ENCODE data around the gene RAB40C.
"Not testable (repeated sequence)": the region's sequence is repeated elsewhere in the genome, so short reads cannot be mapped to it uniquely, and the experiment has no call there.

The RAB40C gene

DNA sequence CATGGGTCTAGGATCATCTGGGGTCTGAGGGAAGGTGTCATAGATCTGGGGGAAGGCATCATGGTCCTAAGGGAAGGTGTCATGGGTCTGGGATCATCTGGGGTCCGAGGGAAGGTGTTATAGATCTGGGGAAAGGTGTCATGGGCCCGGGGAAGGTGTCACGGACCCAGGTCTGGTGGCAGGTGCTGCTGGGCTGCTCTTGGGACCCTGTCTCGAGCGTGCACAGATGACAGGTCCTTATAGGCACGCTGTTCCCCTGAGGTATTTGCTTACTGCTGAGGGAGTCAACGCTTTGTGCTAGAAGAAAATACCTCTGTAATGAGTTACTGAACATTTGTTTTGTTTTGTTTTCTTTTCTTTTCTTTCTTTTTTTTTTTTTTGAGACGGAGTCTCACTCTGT, 1.4 kb downstream of the RAB40C start:
- no peak for DNase-seq

DNA sequence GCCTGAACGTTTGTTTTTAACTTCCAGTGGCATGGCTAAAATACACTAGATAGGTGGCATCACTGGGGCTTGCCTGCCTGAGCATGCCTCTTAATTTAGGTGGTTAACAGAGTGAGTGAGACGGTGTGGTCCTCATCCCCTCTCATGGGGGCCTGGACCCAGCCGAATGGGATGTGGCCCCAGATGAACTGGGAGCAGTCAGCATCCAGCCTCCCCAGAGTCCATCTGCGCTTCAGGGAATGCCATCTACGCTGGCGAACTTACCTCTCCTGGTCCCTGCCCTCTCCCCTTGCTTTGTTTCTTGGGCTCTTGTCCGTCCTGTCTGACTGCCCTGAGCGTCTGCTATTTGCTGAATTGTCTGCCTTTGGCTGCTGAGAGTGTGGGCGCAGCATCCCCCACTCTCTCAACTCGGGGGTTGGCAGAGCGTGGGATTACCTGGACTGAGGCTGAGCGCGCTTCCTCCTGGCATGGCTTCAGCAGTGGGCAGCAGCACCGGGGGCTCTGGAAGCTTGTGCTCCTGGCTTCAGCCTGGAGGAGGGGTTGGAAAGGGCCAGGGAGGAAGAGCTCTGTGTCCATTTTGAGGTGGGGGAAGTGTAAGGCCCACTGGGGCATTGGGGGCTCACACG, 2.1 kb downstream of the RAB40C start:
- DNase-seq: no peak

DNA sequence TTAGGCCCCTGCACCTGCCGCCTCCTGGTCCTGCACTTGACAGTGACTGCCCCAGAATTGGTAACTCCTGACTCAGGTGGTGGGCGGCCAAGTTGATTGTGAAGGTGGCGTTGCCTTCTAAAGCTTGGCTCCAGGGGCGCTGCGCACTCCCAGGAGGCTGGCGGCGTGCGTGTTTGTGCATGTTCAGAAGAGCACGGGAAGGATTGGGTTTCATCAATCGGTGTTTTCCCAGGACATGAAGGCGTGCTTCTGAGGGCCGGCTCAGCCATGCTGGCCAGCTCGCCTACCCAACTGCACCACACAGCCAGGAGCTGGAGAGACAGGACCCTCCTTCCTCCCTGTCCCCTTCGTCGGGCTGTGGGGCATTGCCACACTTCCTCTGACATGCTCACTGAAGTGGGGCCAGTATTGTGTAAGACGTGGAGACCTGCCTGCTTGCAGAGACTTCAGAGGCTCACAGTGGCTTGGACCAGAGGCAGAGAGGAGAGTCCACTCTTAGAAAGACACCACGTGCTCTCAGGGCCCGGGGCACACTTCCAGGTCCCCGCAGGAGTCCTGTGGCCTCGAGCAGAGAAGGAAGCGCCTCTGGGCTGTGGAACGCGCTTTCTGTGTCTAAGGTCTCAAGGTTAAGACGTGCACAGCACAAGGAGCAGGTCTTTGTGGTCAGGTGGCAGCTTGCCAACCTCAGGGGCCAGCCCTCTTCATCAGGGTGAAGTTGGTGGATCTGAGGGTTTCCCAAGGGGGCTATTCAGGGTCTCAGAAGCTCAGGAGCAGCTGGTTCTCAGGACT, 2.8 kb downstream of the RAB40C start:
- DNase-seq: no peak

DNA sequence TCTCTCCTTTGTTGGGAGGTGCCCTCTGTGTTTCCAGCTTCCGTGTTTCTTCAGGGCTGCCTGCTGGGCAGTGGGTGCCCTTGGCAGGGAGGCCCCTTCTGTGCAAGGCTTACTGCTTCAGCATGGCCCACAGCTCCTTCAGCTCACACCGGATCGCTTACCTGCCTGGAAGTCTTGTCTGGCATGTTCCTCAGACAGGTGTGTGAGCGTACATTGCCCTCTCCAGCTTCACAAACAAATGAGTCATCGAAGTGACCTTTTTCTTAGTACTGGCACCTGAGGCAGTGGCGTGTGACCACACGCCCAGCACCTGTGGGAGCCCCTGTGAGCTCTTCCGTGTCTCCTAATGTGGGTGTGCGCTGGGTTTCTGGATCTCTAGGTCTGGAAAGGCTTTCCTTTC, 3.5 kb downstream of the RAB40C start:
- no peak for DNase-seq

DNA sequence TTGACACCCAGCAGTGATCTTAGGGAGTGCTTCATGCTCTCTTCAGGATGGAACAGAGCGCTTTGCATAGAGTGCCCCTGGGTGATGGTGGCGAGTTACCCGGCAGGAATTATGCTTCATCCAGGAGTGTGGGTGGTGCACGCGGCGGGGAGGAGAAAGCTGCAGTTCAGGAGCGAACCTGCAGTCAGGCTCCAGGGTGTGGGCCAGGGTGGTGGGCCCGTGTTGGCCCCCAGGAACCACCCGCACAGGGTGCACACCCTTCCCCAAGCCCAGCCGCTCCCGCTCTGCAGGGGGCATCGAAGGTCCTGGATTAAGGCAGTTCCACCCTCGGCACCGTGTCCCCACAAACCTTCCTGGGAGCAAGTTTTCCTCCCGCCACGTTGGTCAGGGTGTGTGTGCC, 3.9 kb downstream of the RAB40C start:
- no peak for DNase-seq

DNA sequence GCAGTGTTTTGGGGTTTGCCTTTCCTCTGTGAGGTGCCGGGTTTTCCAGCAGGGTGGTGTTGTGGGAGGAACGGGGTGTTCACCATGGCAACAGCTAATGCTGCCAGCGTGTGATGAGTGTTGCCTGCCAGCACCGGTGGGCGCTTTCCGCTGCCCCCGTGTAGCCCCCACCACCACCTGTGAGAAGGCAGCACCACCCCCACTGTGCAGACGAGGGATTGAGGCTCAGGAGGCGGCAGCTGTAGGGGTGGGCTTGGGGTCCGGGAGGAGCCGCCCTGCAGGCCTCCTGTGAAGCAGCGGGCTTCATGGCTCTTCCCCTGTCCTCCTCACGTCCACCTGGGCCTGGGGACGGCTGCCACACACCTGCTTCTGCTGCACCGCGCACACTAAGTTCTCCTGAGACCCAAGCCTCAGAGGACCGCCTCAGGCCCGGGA, 5.2 kb downstream of the RAB40C start:
- DNase-seq: no peak

DNA sequence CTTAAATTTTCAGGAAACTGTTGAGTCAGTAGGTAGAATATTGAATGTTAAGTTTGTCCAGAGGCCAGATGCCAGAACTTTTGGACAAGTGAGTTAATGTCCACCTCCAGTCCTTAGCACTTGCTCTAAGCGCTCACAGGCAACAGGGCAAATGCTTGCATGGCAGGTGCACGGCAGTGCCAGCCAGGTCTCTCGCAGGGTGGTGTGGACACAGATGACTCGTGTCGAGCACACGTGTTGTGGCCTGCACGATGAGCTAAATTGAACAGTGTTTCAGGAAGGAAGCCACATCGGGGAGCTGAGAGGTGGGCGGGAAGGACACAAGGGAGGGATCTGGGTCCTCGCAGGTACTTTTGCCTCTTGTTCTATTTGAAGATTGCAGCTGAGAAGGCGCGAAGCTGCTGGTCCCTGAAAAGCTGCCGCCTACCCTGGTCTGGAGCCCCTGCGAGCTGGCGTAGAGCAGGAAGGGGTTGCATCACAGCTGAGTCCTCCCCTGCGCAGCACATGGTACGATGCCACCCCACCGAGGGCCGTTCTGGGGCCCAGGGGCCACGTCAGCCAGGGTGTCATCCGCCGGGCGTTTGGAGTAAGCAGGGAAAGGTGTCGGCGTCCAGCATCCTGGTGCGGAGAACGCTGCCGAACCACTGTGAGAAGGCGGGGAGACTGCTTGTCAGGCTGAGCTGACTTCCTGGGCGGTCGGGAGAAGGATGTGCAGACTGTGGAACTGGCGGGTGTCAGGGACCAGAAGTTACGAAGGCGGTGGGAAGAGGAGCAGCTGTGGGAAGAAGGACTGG, 6.3 kb downstream of the RAB40C start:
- DNase-seq: no peak

DNA sequence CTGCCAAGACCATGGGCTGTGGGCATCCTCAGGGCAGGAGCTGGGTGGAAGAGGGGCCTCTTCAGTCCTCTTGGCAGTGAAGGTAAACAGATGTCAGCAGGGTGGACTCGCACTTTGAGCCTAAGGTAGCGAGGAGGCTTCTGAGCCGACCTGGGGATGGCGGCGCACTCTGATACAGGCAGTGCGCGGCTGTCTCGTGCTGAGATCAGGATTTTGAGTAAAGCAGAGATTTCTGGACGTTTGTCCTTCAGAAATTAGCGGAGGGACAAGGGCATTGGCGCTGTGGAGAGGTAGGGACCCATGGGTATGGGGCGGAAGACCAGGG, 6.8 kb downstream of the RAB40C start:
- no peak for DNase-seq

DNA sequence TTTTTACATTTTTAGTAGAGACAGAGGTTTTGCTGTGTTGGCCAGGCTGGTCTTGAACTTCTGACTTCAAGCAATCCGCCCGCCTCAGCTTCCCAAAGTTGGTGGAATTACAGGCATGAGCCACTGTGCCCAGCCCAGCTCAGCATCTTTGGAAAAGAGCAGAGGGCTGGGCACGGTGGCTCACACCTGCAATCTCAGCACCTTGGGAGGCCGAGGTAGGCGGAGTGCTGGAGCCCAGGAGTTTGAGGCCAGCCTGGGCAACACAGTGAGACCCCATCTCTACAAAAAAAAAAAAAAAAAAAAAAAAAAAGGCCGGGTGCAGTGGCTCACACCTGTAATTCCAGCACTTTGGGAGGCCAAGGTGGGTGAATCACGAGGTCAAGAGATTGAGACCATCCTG, 7.8 kb downstream of the RAB40C start:
- not testable (repeated sequence) for DNase-seq

DNA sequence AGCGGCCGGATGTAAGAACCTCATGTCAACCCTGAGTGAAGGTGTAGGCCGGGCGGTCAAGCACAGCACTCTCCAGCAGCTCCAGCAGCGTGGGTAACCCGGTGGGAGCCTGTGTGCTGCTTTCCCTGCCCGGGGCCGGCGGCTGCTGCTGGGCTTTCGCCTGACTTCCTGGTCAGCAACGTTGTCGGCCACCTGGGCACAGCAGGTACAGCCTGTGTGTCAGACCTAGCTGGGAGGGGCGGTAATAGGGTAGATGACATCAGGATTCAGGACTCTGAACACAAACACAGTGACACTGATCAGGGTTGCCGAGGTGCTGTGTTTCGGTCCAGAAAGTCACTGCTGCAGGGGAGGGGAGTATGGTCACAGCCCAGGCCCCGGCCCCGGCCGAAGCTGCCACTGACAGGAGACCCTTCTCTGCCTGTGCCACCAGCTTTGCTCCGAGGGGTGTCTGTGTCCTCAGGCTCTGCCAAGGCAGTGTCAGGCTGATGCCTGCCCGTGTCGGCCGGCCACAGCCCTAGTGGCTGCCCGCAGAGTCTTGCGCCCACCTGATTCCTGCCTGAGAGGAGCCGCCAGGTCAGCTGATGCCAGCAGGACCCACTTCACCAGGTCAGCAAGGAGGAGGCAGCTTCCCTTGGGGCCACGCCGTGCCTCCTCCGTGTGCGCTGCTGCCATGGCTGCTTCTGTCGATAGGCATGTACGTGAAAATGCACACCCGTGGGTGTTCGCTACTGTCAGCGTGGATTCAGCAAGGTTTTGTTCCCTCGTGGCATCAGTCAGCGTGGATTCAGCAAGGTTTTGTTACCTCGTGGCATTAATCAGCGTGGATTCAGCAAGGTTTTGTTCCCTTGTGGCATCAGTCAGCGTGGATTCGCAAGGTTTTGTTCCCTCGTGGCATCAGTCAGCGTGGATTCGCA, 9.2 kb downstream of the RAB40C start:
- no peak for DNase-seq

DNA sequence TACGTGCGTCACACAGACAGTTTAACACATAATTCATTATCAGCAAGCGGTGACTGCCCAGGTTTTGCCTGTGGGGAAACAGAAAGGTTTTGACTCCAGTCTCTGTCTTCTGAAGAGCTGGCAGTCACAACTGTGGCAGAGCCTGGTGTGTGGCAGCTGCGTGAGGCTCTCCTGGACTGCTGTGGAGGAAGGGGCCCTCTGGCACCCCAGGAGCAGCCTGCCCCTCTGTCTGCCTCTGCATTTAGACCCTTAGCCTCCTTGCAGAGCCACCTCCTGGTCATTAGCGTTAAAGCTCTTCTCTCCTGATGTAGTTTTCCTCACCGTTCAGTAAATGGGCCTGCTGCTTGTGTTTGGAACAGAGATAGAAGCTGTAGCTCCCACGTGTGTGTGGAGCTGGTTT, 10.9 kb downstream of the RAB40C start:
- no peak for DNase-seq

DNA sequence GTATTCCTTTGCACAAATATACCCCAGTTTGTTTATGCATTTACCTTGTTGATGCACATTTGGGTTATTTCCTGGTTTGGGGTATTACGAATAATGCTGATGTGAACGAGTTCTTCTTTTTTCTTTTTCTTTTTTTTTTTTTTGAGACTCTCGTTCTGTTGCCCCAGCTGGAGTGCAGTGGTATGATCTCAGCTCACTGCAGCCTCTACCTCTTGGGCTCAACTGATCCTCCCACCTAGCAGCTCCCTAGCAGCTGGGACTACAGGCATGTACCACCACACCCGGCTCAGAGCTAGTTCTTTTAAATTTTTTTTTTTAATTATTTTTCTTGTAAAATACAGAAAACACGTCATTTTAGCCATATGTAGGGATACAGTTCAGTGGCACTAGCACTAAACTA, 14.1 kb downstream of the RAB40C start:
- no peak for DNase-seq

DNA sequence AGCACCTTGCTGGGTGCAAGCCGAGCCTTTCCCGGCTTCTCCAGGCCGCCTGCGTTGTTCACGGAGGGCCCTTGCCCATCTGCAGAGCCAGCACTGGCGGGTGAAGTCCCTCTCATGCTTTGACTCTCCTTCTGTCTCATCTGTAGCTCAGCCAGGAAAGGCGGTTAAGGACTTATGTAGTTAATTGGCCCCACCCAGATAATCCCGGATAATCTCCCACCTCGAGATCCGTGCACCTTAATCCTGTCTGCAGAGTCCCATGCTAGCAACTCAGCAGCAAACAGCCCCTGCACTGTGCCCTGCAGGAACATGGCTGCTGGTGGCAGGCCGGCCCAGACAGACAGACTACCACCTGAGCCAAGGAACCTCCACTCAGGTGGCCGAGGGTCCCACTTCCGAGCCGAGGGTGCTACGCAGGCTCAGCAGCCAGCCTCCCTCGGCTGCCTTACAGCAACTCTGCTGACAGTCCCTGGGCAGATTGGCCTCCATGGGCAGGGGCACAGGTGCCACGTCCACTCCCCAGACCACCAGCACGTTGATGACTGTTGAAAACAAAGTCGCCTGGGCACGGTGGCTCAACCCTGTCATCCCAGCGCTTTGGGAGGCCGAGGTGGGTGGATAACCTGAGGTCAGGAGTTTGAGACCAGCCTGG, 16.9 kb downstream of the RAB40C start:
- DNase-seq: no peak

DNA sequence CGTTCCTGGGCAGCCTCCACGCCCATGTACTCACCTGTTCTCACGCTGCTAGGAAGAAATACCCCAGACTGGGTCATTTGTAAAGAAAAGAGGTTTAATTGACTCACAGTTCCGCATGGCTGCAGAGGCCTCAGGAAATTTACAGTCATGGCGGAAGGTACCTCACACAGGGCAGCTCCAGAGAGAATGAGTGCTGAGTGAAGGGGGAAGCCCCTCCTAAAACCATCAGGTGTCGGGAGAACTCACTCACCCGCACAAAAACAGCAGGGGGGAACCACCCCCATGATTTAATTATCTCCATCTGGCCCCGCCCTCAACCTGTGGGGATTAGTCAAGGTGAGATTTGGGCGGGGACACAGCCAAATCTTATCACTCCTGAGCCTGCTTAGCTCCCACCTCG, 18.2 kb downstream of the RAB40C start:
- no peak for DNase-seq

DNA sequence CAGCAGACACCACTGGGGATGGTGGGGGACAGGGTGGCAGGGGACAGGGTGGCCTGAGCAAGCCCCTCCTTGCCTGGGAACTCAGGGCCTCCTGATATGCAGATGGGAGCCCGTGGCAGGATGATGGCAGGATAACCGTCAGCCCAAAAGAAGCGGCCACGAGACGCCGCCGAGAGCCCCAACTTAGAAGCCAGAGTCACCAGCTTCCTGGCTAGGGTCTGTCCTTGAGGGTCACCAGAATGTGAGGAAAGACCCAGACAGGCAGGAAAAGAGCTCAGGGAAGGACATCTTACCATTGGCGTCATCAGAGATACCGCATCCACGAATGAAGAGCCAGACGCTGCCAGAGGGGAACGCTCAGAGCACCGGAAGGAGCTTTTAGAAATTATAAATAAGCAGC, 19.4 kb downstream of the RAB40C start:
- no peak for DNase-seq

DNA sequence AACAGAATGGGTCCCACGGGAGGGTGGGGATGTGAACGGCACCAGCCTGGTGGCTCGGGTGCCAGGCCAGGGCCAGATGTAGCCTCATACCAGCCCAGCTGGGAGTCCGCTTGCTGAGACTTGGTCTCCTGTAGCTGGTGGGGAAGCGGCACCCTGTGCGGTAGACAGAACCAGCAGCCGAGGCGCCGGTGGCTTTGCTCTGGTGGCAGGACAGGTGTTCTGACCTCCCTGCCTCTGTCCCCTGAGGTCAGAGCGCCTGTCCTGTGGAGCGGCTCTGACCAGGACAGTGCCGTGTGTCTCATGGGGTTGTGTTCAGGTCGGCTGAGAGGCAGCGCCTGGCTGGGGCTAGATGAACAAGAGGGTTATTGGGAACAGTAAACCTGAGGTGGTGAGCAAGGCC, 20.1 kb downstream of the RAB40C start:
- no peak for DNase-seq

DNA sequence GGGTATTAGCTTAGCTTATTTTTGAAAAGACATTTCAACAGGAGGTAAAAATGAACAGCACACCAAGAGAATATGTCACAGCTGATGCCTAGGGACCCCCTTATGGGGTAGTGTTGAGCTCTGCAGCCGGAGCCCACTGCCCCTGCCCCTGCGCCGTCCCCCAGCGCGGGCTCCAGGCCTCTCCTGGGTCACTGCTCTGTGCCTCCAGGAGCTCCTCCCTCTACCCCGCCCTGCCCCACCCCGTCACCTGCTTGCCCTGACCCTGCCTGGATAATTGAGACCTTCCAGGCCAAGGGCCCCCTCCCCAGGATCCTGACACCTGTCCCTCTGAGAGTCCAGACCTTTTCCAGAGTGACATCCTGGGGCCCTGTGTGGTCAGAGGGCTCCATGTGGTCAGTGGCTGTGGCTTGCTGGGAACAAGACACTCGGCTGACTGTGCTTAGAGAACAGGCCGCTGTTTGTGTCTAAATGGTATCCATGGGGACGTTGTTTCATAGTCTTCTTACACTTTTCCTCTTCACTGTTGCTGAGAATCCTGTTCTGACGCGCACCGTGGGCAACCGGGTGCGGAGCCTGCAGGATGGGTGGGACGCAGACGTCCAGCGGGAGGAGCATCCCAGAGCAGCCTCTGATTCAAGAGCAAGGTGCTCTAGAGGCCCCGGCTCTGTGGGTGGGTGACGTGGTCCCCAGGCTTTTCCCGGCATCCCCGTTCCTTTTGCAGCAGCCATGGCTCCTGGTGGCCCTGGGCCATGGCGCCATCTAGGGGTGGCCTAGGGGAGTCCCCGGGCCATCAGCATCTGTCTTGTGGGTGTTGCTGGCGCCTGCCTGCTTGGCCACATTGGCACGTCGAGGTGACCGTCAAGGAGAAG, 20.9 kb downstream of the RAB40C start:
- no peak for DNase-seq

DNA sequence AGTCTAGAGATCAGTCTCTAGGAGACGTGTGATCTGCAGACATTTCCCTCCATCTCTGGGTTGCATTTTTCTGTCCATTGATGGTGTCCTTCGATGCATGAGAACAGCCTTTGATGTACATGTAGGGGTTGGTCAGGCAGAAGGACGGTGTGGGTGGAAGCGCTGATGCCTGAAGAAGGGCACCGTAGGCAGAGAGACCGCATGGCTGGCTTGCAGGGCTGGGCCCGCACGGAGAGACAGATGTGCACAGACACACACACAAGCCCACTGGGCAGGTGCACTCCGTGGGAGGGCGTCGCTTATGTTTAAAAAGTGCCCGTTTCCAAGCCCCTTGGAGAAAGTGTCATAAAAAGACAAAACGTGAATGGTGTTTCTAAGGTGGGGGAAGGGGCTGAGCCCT, 25.3 kb downstream of the RAB40C start:
- no peak for DNase-seq

DNA sequence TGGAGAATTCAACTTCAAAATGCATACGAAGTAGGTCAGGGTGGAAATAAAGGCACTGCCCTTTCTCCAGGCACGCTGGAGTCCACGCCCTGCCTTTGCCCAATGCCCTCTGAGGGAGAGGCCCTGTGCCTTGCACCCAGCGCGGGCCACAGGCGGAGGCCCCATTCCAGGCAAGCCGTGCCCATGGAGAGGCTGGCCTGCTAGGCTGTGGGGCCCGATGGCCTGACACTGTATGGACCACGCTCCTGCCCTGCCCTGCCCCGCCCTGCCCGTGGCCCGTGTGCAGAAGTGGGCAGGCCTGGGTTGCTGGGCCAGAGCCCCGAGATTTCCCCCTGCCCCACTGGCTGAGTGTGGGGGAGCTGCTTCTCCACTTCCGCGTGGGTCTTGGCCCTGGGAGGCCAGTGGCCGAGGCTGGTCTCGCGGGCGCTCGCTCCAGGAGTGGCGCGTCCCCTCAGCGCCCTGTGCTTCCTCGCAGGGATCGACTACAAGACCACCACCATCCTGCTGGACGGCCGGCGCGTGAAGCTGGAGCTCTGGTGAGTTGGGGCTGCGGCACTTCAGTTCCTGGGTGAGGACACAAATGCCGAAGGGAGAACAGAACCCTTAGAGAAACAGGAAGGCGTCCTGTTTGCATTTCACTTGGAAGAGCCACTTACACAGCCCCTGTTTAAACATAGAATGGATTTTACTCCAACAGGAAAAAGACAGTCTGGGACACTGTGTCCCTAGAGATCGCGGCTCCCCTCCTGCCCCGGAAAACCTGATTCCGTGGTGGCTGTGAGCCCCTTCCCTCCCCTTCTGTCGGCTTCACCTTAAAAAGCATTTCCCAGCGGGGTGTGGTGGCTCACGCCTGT, 27.1 kb downstream of the RAB40C start:
- no peak for DNase-seq

DNA sequence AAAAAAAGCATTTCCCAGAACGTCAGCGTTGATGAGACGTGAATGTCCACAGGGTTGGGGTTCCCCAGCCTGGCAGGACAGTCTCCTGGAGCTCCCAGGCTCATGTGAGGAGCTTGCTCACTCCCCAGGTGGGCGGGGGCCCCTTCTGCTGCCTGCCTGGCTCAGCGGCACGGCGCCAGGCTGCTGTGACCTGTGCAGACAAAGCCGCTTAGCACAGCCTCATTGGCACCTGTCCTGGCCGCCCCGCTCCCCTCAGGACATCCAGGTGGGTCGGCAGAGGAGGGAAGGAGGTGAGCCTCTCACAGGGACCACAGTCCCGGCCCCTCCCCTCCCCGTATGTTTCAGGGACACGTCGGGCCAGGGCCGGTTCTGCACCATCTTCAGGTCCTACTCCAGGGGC, 28.0 kb downstream of the RAB40C start:
- DNase-seq: no peak

All from right forelimb (tissue), 1 donor.